Hepatocyte (in vitro differentiated cells): ENCODE measurements around the gene ZBTB16. TPM values are rescaled to one million over a fixed set of nuclear protein-coding genes. Genes with fewer than 3 reads are reported as not detected.

Experiments
- DNase-seq: peaks from one replicate; pipeline ENCODE4 v3.0.0-alpha.2; 2016; ENCODE audit warnings: low spot score
- H2AFZ ChIP-seq: fragments of 200-600 bp; sonication (generic); 2 replicates; pipeline ENCODE4 v1.6.0; 2016; ENCODE audit warnings: antibody characterized with exemption, mild to moderate bottlenecking
- H3K27ac ChIP-seq: fragments of 200-600 bp; sonication (generic); 2 replicates; pipeline ENCODE4 v1.5.1; 2016; ENCODE audit warnings: mild to moderate bottlenecking
- H3K27me3 ChIP-seq: fragments of 200-600 bp; sonication (generic); 2 replicates; pipeline ENCODE4 v1.6.1; 2016
- H3K36me3 ChIP-seq: fragments of 200-600 bp; sonication (generic); replicated peaks from 2 replicates; pipeline ENCODE4 v1.5.1; 2016; ENCODE audit warnings: low read depth; ENCODE audit not compliant: insufficient read depth
- H3K4me1 ChIP-seq: fragments of 200-600 bp; sonication (generic); 2 replicates; pipeline ENCODE4 v1.5.1; 2016; ENCODE audit warnings: mild to moderate bottlenecking, moderate library complexity; ENCODE audit not compliant: insufficient read depth
- H3K4me2 ChIP-seq: fragments of 200-600 bp; sonication (generic); 2 replicates; pipeline ENCODE4 v1.6.0; 2016
- H3K4me3 ChIP-seq: fragments of 200-600 bp; sonication (generic); 2 replicates; pipeline ENCODE4 v1.5.1; 2016; ENCODE audit warnings: mild to moderate bottlenecking
- H3K79me2 ChIP-seq: fragments of 200-600 bp; sonication (generic); 2 replicates; pipeline ENCODE4 v1.6.0; 2017; ENCODE audit warnings: mild to moderate bottlenecking
- H3K9me2 ChIP-seq: fragments of 200-600 bp; sonication (generic); replicated peaks from 2 replicates; pipeline ENCODE4 v1.6.0; 2017; ENCODE audit warnings: mild to moderate bottlenecking; ENCODE audit not compliant: insufficient read depth
- H3K9me3 ChIP-seq: fragments of 200-600 bp; sonication (generic); 2 replicates; pipeline ENCODE4 v1.5.1; 2016; ENCODE audit warnings: low read depth, mild to moderate bottlenecking
- H4K20me1 ChIP-seq: fragments of 200-600 bp; sonication (generic); 2 replicates; pipeline ENCODE4 v1.6.0; 2016; ENCODE audit warnings: mild to moderate bottlenecking; ENCODE audit not compliant: insufficient read depth, poor library complexity, severe bottlenecking
- CTCF ChIP-seq: fragments of 200-600 bp; sonication (generic); IDR thresholded peaks from 2 replicates; pipeline ENCODE4 v1.5.1; 2016; ENCODE audit warnings: antibody characterized with exemption, mild to moderate bottlenecking; ENCODE audit not compliant: poor library complexity
- EZH2 ChIP-seq: fragments of 200-600 bp; sonication (generic); IDR thresholded peaks from 2 replicates; pipeline ENCODE4 v1.6.1; 2016; ENCODE audit warnings: antibody characterized with exemption, mild to moderate bottlenecking, borderline replicate concordance
- EZH2phosphoT487 ChIP-seq: fragments of 200-600 bp; sonication (generic); IDR thresholded peaks from one replicate; pipeline ENCODE4 v1.6.1; 2018; ENCODE audit warnings: antibody characterized with exemption, mild to moderate bottlenecking, low read depth, moderate library complexity; ENCODE audit not compliant: unreplicated experiment, severe bottlenecking
- WGBS: methylation state at CpG from one replicate; pipeline ENCODE4 v1.1.6; 2016; ENCODE audit warnings: low lambda C conversion rate; ENCODE audit errors: missing lambda C conversion rate; 5-methylcytosine and 5-hydroxymethylcytosine counted together
- polyA plus RNA-seq: library from polyadenylated mRNA; unstranded; fragments of >200 nt; fragmentation: Nextera tagmentation; extraction: Ambion mirVana; gene quantifications from 2 replicates; pipeline ENCODE4 v1.2.1, GENCODE V29; 2016
- total RNA-seq: library from RNA; depleted of rRNA; stranded (reverse); fragments of >200 nt; gene quantifications from 2 replicates; pipeline ENCODE4 v1.2.3, GENCODE V29; 2014

Gene ZBTB16
- total and polyA plus RNA-seq, 2 experiments from 2014 or later, result 30.1 to 52.3 TPM

DNA sequence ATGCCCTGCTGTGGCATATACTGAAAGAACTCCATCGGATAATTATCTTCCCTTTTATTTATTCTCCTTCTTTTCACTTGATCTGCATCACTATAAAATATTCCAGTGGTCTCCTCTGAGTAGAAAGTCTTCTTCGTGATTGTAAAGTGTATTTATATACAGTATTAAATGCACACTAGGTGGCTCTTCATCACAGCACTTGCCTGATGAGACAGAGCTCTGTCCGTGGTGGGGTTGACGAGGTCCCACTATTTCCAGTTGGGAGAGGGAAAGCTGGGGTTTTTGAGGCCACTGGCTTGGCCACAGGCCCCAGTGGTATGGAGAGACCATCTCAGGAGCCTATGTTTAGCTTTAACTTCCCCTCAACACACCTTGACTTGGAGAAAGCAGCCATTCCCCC, 31.6 kb upstream of the ZBTB16 start:
- no peak for TF ChIP-seq EZH2phosphoT487
- peak; percentile 35 for TF ChIP-seq CTCF
- no peak for TF ChIP-seq EZH2
- Histone ChIP-seq H3K9me2 (no peaks in the 10 kb centered on the region), H3K27me3 (peaks cover 19% of the 10 kb centered on the region), H3K4me3 (no peak overlapping the region), H3K4me1 (no peaks in the 10 kb centered on the region), H3K4me2 (no peak overlapping the region), H3K79me2 (no peaks in the 10 kb centered on the region), H3K36me3 (no peaks in the 10 kb centered on the region), H4K20me1 (no peaks in the 10 kb centered on the region), H3K27ac (no peak overlapping the region), H2AFZ (no peak overlapping the region), H3K9me3 (no peaks in the 10 kb centered on the region)
- no peak for DNase-seq
- WGBS, result 58% methylated on average over 4 of the region's 4 CpGs

GRCh38 chr11:114031246-114031966, 28.1 kb upstream of the ZBTB16 start:
- Histone ChIP-seq H4K20me1 (no peaks in the 10 kb centered on the region), H3K79me2 (no peaks in the 10 kb centered on the region), H3K27ac (no peak overlapping the region), H3K4me3 (no peak overlapping the region), H2AFZ (no peak overlapping the region), H3K27me3 (peaks cover 19% of the 10 kb centered on the region), H3K36me3 (no peaks in the 10 kb centered on the region), H3K4me2 (no peak overlapping the region), H3K9me2 (no peaks in the 10 kb centered on the region), H3K9me3 (no peaks in the 10 kb centered on the region), H3K4me1 (peaks cover 2% of the 10 kb centered on the region)
- DNase-seq, result no peak
- 86% methylated on average over 18 of the region's 18 CpGs for WGBS
- TF ChIP-seq EZH2 (no peak), CTCF (no peak), EZH2phosphoT487 (no peak)

GRCh38 chr11:114031967-114032320, 27.6 kb upstream of the ZBTB16 start:
- Histone ChIP-seq H3K27me3 (peaks cover 19% of the 10 kb centered on the region), H2AFZ (no peak overlapping the region), H3K4me1 (peaks cover 7% of the 10 kb centered on the region), H3K27ac (no peak overlapping the region), H3K9me3 (no peaks in the 10 kb centered on the region), H4K20me1 (no peaks in the 10 kb centered on the region), H3K4me2 (no peak overlapping the region), H3K9me2 (no peaks in the 10 kb centered on the region), H3K4me3 (no peak overlapping the region), H3K36me3 (no peaks in the 10 kb centered on the region), H3K79me2 (no peaks in the 10 kb centered on the region)
- TF ChIP-seq EZH2phosphoT487, result no peak
- WGBS, result 87% methylated on average over 5 of the region's 5 CpGs
- no peak for DNase-seq

DNA sequence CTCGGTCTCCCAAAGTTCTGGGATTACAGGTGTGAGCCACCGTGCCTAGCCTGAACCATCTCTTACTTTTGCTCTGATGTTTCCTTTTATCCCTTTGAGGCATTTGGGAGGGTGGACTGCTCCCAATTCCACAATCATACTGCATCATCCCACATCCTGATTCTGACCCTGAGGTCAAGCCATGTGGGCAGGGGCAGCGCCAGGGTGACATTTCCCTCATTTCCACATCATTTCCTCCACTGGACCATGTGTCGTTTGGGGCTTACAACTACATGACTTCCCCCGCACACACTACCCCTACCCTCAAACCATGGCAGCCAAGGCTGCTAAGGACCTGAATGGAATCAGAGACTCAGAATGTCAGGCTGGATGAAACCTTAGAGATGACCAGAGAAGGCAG, 26.4 kb upstream of the ZBTB16 start:
- H3K4me2 ChIP-seq, result no peak overlapping the region
- DNase-seq, result no peak
- H3K9me3 ChIP-seq, result no peaks in the 10 kb centered on the region
- no peaks in the 10 kb centered on the region for H3K36me3 ChIP-seq
- H3K79me2 ChIP-seq, result no peaks in the 10 kb centered on the region
- peaks cover 19% of the 10 kb centered on the region for H3K27me3 ChIP-seq
- no peak for TF ChIP-seq EZH2
- TF ChIP-seq CTCF, result no peak
- TF ChIP-seq EZH2phosphoT487, result no peak
- WGBS, result 95% methylated on average over 5 of the region's 5 CpGs
- H3K27ac ChIP-seq, result no peak overlapping the region
- peaks cover 9% of the 10 kb centered on the region for H3K4me1 ChIP-seq
- no peak overlapping the region for H2AFZ ChIP-seq
- no peaks in the 10 kb centered on the region for H3K9me2 ChIP-seq
- H3K4me3 ChIP-seq, result no peak overlapping the region
- no peaks in the 10 kb centered on the region for H4K20me1 ChIP-seq
